HG03575 (cell line): ENCODE data around the gene AQP10.
A peak's percentile ranks its signal among the peaks of the same experiment; 100 is the strongest.
"Not testable (repeated sequence)": the region's sequence is repeated elsewhere in the genome, so short reads cannot be mapped to it uniquely, and the experiment has no call there.

Experiments used
- ATAC-seq: cut with Tn5 transposase; IDR thresholded peaks from one replicate; pipeline ENCODE4 v1.9.1; 2021; ENCODE audit not compliant: unreplicated experiment, insufficient number of reproducible peaks, low FRiP score; ENCODE audit errors: extremely low read depth

Gene AQP10, protein sequence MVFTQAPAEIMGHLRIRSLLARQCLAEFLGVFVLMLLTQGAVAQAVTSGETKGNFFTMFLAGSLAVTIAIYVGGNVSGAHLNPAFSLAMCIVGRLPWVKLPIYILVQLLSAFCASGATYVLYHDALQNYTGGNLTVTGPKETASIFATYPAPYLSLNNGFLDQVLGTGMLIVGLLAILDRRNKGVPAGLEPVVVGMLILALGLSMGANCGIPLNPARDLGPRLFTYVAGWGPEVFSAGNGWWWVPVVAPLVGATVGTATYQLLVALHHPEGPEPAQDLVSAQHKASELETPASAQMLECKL

DNA sequence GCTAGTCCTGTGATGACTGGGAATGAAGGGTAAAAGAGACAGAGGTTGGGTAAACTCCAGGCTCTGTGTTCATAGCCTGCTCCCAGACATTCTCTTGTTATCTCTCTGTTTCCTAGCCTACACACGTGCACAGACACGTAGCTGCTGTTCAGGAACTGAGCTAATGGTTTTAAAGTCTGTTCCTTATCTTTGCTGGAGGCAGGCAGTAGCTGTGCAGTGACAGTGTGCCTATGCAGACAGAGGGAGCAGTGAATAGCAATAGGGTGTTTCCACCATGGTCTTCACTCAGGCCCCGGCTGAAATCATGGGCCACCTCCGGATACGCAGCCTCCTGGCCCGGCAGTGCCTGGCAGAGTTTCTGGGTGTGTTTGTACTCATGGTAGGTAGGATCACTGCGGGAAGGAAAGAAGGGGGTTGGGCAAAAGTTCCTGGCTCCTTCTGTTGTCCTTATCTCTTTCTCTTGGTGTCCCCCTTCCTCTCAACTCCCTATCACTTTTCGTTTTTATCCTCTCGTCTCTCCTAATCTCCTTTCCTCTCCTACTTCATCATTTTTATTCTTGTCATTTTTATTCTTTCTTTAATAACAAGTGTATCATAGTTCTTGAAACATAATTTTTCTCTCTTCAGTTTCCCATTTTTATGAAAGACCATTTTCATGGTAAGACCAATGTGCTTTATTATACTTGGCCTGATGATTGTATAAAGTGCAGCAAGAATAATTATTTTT, at the start of gene AQP10:
Gene AQP10 (plus strand): TSS at position 212 of the 727 bp plus-strand sequence. CDS start 63 bp downstream, at position 275.
- ATAC-seq: no peak

DNA sequence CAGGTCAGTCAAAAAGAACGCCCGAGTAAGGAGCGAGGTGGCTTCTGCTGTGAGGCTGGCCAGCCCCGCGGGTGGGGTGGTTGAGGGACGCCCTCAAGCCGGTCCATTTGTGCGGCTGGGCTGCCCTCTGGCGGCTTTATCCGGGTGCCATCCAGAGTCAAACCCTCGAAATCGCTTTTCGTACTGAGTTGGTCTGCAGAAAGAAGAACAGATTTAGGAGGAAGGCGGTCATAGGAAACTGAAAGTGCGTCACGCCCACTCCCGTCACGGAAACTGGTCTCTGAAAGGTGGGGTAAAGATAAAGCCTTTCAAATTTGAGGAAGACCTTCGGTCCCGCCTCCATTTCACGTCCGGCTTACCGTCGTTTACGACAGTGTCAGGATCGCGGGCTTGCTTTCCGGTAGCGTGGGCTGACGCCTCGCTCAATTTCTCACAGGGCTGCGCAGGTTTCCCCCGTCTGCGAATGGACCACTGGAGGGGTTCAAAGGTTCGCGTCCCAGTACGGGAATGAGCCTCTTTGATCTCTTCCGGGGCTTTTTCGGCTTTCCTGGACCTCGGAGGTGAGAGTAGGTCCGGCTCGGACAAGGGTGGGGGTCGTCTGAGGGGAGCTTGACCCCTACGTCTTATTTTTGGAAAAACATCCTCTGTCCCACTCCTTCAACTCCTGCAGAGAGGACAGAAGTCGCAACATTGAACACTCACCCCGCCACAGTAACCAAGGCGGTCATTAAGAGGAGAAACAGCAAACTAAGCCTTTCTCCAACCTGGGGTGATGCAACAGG, 48.5 kb upstream of the AQP10 start, which contains the start of gene HAX1:
Gene HAX1 (plus strand): TSS at position 413 of the 782 bp plus-strand sequence. CDS start 95 bp downstream, at position 508.
- ATAC-seq: peak; percentile 67

DNA sequence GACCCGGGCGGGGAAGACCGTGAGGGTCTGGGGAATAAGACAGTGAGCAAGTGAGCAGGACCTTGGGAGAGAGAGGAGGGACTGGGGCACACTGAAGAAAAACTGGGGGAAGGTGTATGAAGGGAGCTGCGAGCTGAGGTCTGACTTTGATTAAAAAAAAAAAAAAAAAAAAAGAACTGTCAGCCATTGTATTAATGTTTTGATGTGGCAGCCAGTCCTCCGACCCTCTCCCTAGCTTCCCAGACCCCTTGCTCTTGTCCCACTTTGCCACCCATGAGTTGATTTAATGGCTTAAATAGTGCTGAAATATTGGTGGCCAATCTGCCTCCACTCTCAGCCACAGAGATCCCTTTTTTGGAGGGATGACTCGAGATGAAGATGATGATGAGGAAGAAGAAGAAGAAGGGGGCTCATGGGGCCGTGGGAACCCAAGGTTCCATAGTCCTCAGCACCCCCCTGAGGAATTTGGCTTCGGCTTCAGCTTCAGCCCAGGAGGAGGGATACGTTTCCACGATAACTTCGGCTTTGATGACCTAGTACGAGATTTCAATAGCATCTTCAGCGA, 47.8 kb upstream of the AQP10 start:
- no peak for ATAC-seq

DNA sequence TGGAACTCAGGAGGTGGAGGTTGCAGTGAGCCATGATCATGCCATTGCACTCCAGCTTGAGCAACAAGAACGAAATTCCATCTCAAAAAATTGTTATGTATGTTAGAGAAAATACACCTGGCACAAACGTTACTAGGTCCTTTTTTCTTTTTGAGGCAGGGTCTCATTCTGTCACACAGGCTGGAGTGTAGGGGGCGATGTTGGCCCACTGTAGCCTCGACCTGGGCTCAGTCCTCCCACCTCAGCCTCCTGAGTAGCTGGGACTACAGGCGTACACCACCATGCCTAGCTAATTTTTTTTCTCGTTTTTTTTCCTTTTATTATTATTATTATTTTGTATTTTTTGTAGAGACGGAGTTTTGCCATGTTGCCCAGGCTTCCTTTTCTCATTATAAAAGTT, 44.1 kb upstream of the AQP10 start:
- ATAC-seq: no peak

DNA sequence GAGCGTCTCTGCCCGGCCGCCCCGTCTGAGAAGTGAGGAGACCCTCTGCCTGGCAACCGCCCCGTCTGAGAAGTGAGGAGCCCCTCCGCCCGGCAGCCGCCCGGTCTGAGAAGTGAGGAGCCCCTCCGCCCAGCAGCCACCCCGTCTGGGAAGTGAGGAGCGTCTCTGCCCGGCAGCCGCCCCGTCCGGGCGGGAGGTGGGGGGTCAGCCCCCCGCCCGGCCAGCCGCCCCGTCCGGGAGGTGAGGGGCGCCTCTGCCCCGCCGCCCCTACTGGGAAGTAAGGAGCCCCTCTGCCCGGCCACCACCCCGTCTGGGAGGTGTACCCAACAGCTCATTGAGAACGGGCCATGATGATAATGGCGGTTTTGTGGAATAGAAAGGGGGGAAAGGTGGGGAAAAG, 33.3 kb upstream of the AQP10 start:
- not testable (repeated sequence) for ATAC-seq

DNA sequence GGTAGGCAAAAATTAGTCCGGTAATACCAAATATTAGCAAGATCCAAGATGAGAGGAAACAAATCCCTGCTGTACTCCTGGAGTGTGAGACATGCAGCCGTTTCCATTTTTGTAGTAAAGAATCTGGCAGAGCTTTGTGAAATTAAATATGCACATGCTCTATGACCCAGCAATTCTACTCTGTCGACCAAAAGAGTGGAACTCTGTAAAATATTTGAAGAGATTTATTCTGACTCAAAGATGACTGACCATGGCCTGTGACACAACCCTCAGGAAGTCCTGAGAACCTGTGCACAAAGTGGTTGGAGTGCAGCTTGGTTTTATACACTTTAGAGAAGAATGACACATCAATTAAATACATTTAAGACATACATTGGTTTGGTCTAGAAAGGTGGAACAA, 32.2 kb upstream of the AQP10 start:
- no peak for ATAC-seq

DNA sequence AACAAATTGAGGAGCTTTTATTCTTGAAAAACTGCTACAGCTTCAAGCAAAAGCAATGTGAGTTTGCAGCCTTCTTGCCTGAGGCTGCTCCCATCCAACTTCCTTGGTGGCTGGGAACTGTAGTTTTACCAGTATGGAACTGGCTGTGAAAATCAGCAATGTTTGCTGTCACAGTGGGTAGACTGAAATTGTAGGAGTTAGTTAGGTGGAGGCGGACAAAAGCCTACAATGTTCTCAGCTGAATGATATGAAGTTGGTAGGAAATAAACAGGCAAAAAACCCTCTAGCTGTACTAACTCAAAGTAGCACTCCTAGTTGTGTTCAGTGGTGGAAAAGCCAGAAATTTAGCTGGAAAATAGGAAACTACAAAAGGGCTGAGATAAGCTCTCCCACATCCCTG, 30.0 kb upstream of the AQP10 start:
- ATAC-seq: no peak

DNA sequence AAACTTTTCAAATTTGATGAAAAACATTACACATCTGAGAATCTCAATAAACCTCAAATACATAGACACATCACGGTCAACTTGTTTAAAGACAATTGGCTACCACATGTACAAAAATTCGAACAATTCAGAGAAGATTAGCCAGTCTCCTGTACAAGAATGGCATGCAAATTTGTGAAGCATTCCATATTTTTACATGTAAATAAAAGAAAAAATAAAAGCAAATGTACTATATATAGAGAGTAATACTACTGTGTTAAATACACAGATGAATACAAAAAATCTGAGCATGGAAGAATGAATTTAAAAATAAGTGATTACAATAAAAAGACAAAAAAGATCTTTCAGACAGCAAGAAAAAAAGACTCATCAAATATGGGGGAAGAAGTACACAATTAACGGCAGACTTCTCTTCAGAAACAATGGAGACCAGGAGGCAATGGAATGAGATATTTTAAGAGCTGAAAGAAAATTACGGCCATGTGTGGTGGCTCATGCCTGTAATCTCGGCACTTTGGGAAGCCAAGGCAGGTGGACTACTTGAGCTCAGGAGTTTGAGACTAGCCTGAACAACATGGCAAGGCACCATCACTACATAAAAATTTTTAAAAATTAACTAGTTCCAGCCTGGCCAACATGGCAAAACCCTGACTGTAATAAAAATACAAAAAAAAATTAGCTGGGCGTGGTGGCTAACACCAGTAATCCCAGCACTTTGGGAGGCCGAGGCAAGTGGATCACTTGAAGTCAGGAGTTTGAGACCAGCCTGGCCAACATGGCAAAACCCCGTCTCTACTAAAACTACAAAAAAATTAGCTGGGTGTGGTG, 25.3 kb upstream of the AQP10 start:
- ATAC-seq: no peak

DNA sequence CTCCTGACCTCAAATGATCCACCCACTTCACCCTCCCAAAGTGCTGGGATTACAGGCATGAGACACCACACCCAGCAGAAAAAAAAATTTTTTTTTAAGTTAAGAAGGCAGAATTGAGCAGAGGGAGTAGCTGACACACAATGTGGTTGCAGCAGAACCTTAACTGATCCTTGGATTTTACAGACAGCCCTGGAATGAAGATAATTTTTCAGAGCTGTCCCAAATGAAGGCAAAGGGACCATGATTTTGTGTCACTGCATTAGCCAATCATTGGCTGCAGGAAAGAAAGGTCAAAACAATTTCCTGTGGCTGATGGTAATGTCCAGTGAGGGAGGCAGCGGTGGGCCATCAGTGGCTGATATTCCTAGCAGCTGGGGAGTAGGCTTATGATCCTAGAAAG, 19.3 kb upstream of the AQP10 start:
- ATAC-seq: no peak

DNA sequence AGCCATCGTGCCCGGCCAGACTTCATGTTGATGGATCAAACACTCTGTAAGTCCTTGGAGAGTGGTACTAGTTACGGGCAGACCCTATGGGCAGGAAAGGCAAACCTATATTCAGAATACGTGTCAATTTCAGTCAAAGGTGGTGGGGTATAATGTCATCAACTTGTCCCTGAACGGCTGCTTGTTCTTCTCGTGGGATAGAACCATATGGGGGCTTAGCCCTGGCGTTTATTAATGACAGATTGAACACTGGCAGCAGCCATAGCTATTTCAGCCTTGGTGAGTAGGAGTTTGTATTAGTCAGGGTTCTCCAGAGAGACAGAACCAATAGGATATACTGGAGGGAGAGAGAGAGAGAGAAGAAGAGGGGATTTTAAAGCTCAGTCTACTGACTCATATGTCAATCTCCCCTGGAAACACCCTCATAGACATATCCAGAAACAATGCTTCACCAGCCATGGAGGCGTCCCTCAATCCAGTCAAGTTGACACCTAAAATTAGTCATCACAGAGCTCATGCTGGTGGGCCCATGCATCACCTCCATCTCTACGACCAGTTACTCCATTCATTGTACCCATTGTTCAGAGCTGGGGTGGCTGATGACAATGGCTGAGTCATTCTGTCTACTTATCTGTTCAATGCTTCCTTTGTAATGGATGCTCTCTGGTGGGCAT, 16.1 kb upstream of the AQP10 start:
- ATAC-seq: no peak

DNA sequence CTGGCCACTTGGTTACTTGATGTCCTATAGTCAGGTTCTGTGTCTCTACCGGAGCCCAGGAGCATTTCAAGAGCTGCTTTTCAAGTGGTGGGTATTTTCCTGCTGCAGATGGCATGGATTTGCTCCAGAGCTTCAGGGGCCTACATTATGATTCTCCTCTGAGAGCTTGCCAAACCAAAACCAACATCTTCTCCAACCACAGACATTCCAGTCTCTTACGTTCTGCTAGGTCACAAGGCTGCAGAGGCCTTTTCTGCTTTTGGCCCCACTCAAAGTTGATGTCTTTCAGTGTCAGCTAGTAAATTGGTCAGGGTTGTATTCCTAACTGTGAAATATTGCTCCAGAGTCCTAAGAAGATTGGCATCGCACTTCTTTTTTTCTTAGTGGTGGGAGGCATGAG, 14.7 kb upstream of the AQP10 start:
- no peak for ATAC-seq

DNA sequence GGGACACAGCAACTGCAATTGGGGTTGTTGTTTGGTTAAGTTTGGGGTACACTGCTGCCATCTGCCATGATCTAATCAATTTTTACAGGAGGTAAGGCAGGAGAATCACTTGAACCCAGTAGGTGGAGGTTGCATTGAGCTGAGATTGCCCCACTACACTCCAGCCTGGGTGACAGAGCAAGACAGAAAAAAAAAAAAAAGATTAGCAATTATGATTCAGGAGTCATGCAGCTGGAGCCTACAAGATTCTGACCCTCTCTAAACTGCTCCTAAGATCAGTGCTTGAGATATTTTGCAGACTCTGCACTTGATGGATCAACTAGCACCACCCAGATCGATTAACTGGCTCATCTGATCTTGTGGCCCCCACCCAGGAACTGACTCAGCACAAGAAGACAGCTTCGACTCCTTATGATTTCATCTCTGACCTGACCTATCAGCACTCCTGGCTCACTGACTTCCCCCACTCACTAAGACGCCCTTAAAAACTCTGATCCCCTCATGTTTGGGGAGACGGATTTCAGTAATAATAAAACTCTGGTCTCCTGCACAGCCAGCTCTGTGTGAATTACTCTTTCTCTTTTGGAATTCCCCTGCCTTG, 13.1 kb upstream of the AQP10 start:
- not testable (repeated sequence) for ATAC-seq

DNA sequence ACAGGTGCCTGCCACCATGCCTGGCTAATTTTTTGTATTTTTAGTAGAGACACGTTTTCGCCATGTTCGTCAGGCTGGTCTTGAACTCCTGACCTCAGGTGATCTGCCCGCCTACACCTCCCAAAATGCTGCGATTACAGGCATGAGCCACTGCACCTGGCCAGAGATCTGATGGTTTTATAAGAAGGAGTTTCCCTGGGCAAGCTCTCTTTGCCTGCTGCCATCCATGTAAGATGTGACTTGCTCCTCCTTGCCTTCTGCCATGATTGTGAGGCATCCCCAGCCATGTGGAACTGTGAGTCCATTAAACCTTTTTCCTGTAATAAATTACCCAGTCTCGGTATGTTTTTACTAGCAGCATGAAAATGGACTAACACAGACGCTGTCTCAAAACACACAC, 11.8 kb upstream of the AQP10 start:
- ATAC-seq: not testable (repeated sequence)

DNA sequence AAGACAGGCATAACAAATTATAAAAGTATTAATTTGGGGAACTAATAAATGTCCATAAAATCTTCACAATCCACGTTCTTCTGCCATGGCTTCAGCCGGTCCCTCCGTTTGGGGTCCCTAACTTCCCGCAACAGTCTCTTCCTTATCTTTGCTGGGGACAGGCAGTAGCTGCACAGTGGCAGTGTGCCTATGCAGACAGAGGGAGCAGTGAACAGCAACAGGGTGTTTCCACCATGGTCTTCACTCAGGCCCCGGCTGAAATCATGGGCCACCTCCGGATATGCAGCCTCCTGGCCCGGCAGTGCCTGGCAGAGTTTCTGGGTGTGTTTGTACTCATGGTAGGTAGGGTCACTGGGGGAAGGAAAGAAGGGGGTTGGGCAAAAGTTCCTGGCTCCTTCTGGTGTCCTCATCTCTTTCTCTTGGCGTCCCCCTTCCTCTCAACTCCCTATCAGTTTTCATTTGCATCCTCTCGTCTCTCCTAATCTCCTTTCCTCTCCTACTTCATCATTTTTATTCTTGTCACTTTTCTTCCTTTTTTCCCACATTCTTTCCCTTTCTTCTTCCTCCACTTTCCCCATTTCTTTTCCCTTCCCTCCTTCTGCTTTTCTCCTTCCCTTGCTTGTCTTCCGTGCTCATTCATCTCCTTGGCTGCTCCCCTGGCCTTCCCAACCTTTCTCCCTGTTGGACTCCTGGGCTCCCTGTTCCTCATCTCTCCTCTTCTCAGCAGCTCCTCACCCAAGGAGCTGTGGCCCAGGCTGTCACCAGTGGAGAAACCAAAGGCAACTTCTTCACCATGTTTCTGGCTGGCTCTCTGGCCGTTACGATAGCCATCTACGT, 8.4 kb upstream of the AQP10 start:
- not testable (repeated sequence) for ATAC-seq

DNA sequence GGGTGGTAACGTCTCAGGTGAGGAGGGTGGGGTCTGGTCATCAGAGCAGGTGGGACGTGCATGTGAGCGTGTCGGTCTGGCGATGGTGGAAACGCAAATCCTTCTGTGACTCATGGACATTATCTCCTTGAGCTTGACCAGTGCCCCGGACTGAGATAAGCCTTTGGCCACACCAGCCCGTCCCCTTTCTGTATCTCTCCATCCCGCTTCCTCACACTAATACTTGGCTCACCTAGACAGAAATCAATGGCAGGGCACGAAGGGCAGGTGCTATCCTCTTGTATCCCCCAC, 7.9 kb upstream of the AQP10 start:
- ATAC-seq: no peak

DNA sequence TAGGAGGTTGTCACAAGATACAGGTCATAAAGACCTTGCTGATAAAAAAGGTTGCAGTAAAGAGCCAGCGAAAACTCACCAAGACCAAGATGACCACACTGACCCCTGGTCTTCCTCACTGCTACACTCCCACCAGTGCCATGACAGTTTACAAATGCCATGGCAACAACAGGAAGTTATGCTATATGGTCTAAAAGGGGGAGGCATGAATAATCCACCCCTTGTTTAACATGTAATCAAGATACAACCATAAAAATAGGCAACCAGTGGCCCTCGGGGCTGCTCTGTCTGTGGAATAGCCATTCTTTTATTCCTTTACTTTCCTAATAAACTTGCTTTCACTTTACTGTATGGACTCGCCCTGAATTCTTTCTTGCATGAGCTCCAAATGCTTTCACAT, 6.7 kb upstream of the AQP10 start:
- ATAC-seq: not testable (repeated sequence)

DNA sequence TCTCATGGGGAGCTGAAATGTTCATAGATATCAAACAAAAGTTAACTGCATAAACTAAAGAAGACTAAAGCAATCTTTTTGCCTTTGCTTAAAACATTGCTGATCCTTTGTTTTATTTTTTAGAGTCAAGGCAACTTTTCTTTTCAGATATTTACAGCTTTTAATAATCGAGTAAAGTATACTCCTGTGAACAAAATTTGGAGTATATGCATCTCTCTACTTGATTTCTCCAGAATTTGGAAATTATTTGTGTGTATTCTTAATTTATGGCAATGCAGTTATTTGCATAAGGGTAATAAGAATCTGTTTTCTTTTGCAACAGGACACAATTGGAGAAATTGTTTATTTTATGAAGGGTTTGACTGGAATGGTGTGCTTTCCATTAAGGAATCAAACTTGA, 4.2 kb upstream of the AQP10 start:
- no peak for ATAC-seq
